ENCODE results near the gene CNTN4. TPM values are rescaled to one million over a fixed set of nuclear protein-coding genes. Genes with fewer than 3 reads are reported as not detected.

CNTN4 gene
- total RNA-seq, 1 experiment from 2014 or later = 1.6 TPM

DNA sequence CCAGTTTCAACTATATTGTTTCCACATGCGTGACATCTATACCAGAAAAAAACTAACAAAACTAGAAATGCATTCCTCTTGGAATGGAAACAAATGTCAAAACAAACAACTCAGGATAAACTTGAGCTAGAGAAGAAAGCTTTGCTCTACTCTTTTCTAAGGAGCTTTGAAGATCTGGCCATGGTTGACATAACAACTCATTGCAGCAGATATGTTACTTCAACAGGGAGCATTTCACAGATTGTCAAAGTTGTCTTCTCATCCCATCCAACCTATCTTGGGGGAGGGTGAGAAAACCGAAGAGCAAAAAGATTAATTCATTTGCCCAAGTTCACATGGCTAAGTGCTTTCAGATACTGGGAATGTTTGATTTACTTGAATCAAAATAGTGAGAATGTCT is 484.4 kb downstream of the CNTN4 start:
- Histone ChIP-seq H3K4ac (ENCODE audit: low read depth, low read length) (no peak overlapping the region), H2BK20ac (ENCODE audit: low read depth, low read length, poor library complexity, severe bottlenecking) (no peak overlapping the region), H2BK15ac (ENCODE audit: low read depth, low read length) (no peak overlapping the region), H3K23me2 (ENCODE audit: insufficient read length, low read depth, low read length, poor library complexity, severe bottlenecking) (no peaks in the 10 kb centered on the region), H2BK12ac (ENCODE audit: insufficient read length, low read depth, low read length) (no peak overlapping the region), H3T11ph (ENCODE audit: low read length) (no peak overlapping the region), H3K27me3 (ENCODE audit: insufficient read depth, low read length) (no peaks in the 10 kb centered on the region), H4K20me1 (ENCODE audit: control insufficient read depth, insufficient read depth, insufficient read length) (no peaks in the 10 kb centered on the region), H4K91ac (ENCODE audit: insufficient read length, low read depth, low read length) (no peak overlapping the region), H4K8ac (replicated peaks; ENCODE audit: insufficient read length, low read depth, low read length) (no peak overlapping the region), H3K4me2 (ENCODE audit: insufficient read depth, insufficient read length, low read length) (no peak overlapping the region), H3K79me2 (ENCODE audit: insufficient read depth, low read length) (no peaks in the 10 kb centered on the region), H3K18ac (ENCODE audit: insufficient read length, low read depth, low read length) (no peak overlapping the region), H3K9me3 (ENCODE audit: control insufficient read depth, low read depth, low read length) (no peaks in the 10 kb centered on the region), H3K56ac (ENCODE audit: insufficient read length, low read depth, low read length) (no peak overlapping the region), H3K23ac (ENCODE audit: insufficient read length, low read depth, low read length) (no peak overlapping the region), H3K27ac (ENCODE audit: insufficient read length, low read depth, low read length) (no peak overlapping the region), H3K9ac (ENCODE audit: extremely low read depth, insufficient read length, low read length) (no peak overlapping the region), H4K5ac (ENCODE audit: insufficient read length, low read depth, low read length) (no peak overlapping the region), H2BK120ac (ENCODE audit: low read depth, low read length, poor library complexity, severe bottlenecking) (no peak overlapping the region), H3K4me1 (ENCODE audit: insufficient read depth, low read length) (no peaks in the 10 kb centered on the region), H2BK5ac (ENCODE audit: insufficient read length, low read length) (no peak overlapping the region), H2AK5ac (ENCODE audit: insufficient read length, low read length) (no peak overlapping the region), H2AFZ (ENCODE audit: low read length) (no peak overlapping the region), H3K79me1 (ENCODE audit: insufficient read depth, low read depth, low read length, poor library complexity, severe bottlenecking) (no peaks in the 10 kb centered on the region), H3K14ac (ENCODE audit: insufficient read depth, low read length) (no peak overlapping the region)
- Mint-ChIP-seq H3K27me3 (ENCODE audit: low read depth) (no peaks in the 10 kb centered on the region), H3K4me1 (no peaks in the 10 kb centered on the region), H3K36me3 (ENCODE audit: insufficient read depth in 1 of 3, low read depth in 3 of 3) (no peaks in the 10 kb centered on the region), H3K9me3 (no peaks in the 10 kb centered on the region), H3K4me3 (no peak overlapping the region), H3K27ac (no peak overlapping the region)
- TF ChIP-seq, protein P1, sequence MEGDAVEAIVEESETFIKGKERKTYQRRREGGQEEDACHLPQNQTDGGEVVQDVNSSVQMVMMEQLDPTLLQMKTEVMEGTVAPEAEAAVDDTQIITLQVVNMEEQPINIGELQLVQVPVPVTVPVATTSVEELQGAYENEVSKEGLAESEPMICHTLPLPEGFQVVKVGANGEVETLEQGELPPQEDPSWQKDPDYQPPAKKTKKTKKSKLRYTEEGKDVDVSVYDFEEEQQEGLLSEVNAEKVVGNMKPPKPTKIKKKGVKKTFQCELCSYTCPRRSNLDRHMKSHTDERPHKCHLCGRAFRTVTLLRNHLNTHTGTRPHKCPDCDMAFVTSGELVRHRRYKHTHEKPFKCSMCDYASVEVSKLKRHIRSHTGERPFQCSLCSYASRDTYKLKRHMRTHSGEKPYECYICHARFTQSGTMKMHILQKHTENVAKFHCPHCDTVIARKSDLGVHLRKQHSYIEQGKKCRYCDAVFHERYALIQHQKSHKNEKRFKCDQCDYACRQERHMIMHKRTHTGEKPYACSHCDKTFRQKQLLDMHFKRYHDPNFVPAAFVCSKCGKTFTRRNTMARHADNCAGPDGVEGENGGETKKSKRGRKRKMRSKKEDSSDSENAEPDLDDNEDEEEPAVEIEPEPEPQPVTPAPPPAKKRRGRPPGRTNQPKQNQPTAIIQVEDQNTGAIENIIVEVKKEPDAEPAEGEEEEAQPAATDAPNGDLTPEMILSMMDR (conservative IDR thresholded peaks at IDR 0.05) = no peak
- no CpG with 5 or more reads among the region's 2 CpGs for WGBS (ENCODE audit: extremely low coverage, insufficient read length, low lambda C conversion rate)
- DNase-seq = no peak

Data from H9 (cell line).